Astrocyte (in vitro differentiated cells and primary cell): Measurements from ENCODE around the gene AFAP1L2. TPM values are rescaled to one million over a fixed set of nuclear protein-coding genes. Genes with fewer than 3 reads are reported as not detected.

Source experiments
- DNase-seq: peaks from one replicate; pipeline ENCODE4 v3.0.0-alpha.2; 2010; ENCODE audit warnings: low read depth
- FAIRE-seq: peaks from 2 replicates; lab custom pipeline; 2011; peaks lifted over from hg19 to GRCh38; lab: Jason Lieb, UNC
- H2AFZ ChIP-seq: 2 replicates; pipeline ENCODE4 v1.6.0; 2012; ENCODE audit warnings: low read depth, low read length, inconsistent platforms
- H3K27ac ChIP-seq: 2 replicates; pipeline ENCODE4 v1.5.1; 2011; ENCODE audit warnings: low read depth, low read length, inconsistent platforms
- H3K27me3 ChIP-seq: 2 replicates; pipeline ENCODE4 v1.6.0; 2011; ENCODE audit warnings: low read length, inconsistent platforms; ENCODE audit not compliant: insufficient read depth
- H3K36me3 ChIP-seq: 2 replicates; pipeline ENCODE4 v1.5.1; 2011; ENCODE audit warnings: low read length, inconsistent platforms; ENCODE audit not compliant: insufficient read depth
- H3K4me1 ChIP-seq: 2 replicates; pipeline ENCODE4 v1.5.1; 2011; ENCODE audit warnings: low read length, inconsistent platforms; ENCODE audit not compliant: insufficient read depth
- H3K4me2 ChIP-seq: 2 replicates; pipeline ENCODE4 v1.6.0; 2012; ENCODE audit warnings: low read length, inconsistent platforms
- H3K4me3 ChIP-seq: 2 replicates; pipeline ENCODE4 v1.5.1; 2011; ENCODE audit warnings: low read depth, mild to moderate bottlenecking, low read length, inconsistent platforms; ENCODE audit not compliant: insufficient read depth
- H3K79me2 ChIP-seq: 2 replicates; pipeline ENCODE4 v1.6.0; 2012; ENCODE audit warnings: mild to moderate bottlenecking, low read length, inconsistent platforms; ENCODE audit not compliant: insufficient read depth
- H3K9ac ChIP-seq: 2 replicates; pipeline ENCODE4 v1.6.0; 2012; ENCODE audit warnings: mild to moderate bottlenecking, low read length, inconsistent platforms
- H3K9me3 ChIP-seq: 2 replicates; pipeline ENCODE4 v1.5.1; 2012; ENCODE audit warnings: low read depth, mild to moderate bottlenecking, low read length, inconsistent platforms; ENCODE audit not compliant: insufficient read depth
- H4K20me1 ChIP-seq: 2 replicates; pipeline ENCODE4 v1.6.0; 2012; ENCODE audit warnings: low read length, inconsistent platforms; ENCODE audit not compliant: insufficient read depth
- H3K27ac Mint-ChIP-seq: one replicate; pipeline ENCODE4 v1.8.0; 2021; ENCODE audit warnings: mild to moderate bottlenecking, mixed read lengths; ENCODE audit not compliant: unreplicated experiment
- H3K27me3 Mint-ChIP-seq: one replicate; pipeline ENCODE4 v1.8.0; 2021; ENCODE audit warnings: low read depth, mixed read lengths; ENCODE audit not compliant: unreplicated experiment
- H3K36me3 Mint-ChIP-seq: one replicate; pipeline ENCODE4 v1.8.0; 2021; ENCODE audit warnings: low read depth, mixed read lengths; ENCODE audit not compliant: unreplicated experiment
- H3K4me1 Mint-ChIP-seq: one replicate; pipeline ENCODE4 v1.8.0; 2021; ENCODE audit warnings: low read depth, mixed read lengths; ENCODE audit not compliant: unreplicated experiment
- H3K4me3 Mint-ChIP-seq: one replicate; pipeline ENCODE4 v1.8.0; 2021; ENCODE audit warnings: mild to moderate bottlenecking, moderate library complexity, mixed read lengths; ENCODE audit not compliant: unreplicated experiment
- H3K9me3 Mint-ChIP-seq: one replicate; pipeline ENCODE4 v1.8.0; 2021; ENCODE audit warnings: mild to moderate bottlenecking, mixed read lengths; ENCODE audit not compliant: unreplicated experiment
- CTCF ChIP-seq: IDR thresholded peaks from 2 replicates; pipeline ENCODE4 v1.5.1; 2011; ENCODE audit warnings: low read depth, mild to moderate bottlenecking, inconsistent platforms, low read length, moderate library complexity; ENCODE audit not compliant: insufficient read depth
- EZH2 ChIP-seq: IDR thresholded peaks from 2 replicates; pipeline ENCODE4 v1.6.1; 2012; ENCODE audit warnings: mild to moderate bottlenecking, low read length, inconsistent platforms; ENCODE audit not compliant: insufficient read depth
- total RNA-seq: library from RNA; stranded (reverse); gene quantifications from 2 replicates; pipeline ENCODE4 v1.2.1, GENCODE V29; 2021

The AFAP1L2 gene
- total RNA-seq, 1 donor from 2014 or later: 26.6 TPM

GRCh38 chr10:114420811-114421485, 16.6 kb upstream of the AFAP1L2 start:
- Histone ChIP-seq H3K36me3 (no peaks in the 10 kb centered on the region), H3K9ac (no peak overlapping the region), H3K79me2 (no peaks in the 10 kb centered on the region), H3K4me2 (no peak overlapping the region), H3K27me3 (peaks cover 7% of the 10 kb centered on the region), H3K4me3 (no peak overlapping the region), H3K27ac (no peak overlapping the region), H3K9me3 (no peaks in the 10 kb centered on the region), H4K20me1 (no peaks in the 10 kb centered on the region), H3K4me1 (no peaks in the 10 kb centered on the region), H2AFZ (no peak overlapping the region)
- TF ChIP-seq EZH2 (no peak), CTCF (no peak)
- Mint-ChIP-seq H3K4me3 (no peak overlapping the region), H3K9me3 (peaks cover 3% of the 10 kb centered on the region), H3K27ac (peak overlapping the region; percentile 8), H3K4me1 (peaks cover 8% of the 10 kb centered on the region), H3K36me3 (no peaks in the 10 kb centered on the region), H3K27me3 (peaks cover 19% of the 10 kb centered on the region)
- DNase-seq (no peak), FAIRE-seq (no peak)

DNA sequence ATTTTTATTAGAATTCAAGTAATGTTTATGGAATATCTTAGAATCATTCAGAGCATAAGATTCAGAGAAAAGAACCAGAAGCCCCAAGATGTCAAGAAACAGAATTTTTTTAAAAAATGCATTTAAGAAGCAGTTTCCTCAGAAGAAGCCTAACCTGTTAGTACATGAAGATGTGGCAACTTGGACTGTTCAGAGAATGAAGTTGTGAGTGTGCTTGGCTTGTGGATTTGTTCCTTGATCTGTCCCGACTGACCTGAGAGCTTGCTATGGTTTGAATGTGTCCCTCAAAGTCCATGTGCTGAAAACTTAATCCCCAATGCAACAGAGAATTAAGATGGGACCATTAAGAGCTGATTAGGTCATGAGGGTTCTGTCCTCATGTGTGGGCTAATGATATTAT, 13.8 kb upstream of the AFAP1L2 start:
- H3K36me3 ChIP-seq: no peaks in the 10 kb centered on the region
- DNase-seq (no peak), FAIRE-seq (no peak)
- H3K27me3 ChIP-seq: peaks cover 11% of the 10 kb centered on the region
- no peaks in the 10 kb centered on the region for H3K79me2 ChIP-seq
- H3K27me3 Mint-ChIP-seq: peaks cover 18% of the 10 kb centered on the region
- no peak overlapping the region for H3K27ac Mint-ChIP-seq
- no peak overlapping the region for H2AFZ ChIP-seq
- H3K9me3 ChIP-seq: no peaks in the 10 kb centered on the region
- TF ChIP-seq EZH2 (no peak), CTCF (no peak)
- no peak overlapping the region for H3K4me3 ChIP-seq
- no peaks in the 10 kb centered on the region for H3K36me3 Mint-ChIP-seq
- H3K27ac ChIP-seq: no peak overlapping the region
- H3K4me1 ChIP-seq: no peaks in the 10 kb centered on the region
- no peaks in the 10 kb centered on the region for H4K20me1 ChIP-seq
- H3K4me3 Mint-ChIP-seq: no peak overlapping the region
- no peak overlapping the region for H3K4me2 ChIP-seq
- H3K4me1 Mint-ChIP-seq: peaks cover 12% of the 10 kb centered on the region
- H3K9ac ChIP-seq: no peak overlapping the region
- H3K9me3 Mint-ChIP-seq: peaks cover 3% of the 10 kb centered on the region
